NCI-H1436 treated with DMSO at 0.1 percent for 48 hours (cell line): ENCODE measurements around the gene SEC23A.

ENCODE experiments used
- DNase-seq: peaks from one replicate; lab custom pipeline; 2025; lab: John Stamatoyannopoulos, UW

SEC23A gene

DNA sequence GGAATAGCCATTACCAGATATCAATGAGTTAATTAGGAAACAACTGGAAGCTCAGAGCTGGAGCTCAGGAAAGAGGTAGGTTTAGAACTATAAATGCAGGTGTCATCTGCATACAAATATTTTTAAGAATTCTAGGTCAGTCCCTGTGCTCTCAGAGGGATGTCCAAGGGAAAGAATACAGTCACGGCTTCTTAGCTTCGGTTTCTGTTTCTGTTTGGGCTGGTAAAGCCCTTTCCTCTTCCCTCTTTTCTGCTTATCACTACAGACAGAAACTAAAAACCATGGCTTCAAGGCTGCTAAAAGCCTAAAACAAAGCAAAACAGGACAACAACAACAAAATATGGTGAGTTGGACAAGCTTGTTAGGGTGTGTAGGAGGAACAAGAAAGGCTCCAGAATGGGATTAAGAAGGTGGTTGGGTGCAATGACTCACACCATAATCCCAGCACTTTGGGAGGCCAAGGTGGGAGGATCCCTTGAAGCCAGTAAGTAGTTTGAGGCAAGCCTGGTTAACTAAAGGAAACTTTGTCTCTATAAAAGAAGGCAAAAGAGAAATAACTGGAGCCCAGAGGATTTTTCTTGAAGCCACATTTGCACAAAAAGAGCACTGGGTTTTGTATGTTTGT lies 113.0 kb downstream of the SEC23A start:
- DNase-seq, result no peak

DNA sequence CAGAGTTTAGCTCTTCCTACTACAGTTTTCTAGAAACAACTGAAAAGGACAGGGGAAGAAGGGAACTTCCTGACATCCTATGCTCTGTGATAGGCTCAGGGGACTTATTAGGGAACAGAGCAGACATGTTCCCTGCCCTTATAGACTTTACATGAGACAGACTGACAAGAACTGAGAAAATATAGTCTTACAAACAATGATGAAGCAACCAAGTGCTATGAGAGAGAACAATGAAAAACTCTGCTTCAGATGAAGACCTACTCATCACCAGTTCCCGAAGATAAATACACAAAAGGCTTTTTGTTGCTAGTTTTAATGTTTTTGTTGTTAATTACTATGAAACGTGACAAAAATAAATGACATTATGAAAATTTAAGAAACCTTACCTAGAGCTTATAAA lies 115.3 kb downstream of the SEC23A start:
- no peak for DNase-seq

DNA sequence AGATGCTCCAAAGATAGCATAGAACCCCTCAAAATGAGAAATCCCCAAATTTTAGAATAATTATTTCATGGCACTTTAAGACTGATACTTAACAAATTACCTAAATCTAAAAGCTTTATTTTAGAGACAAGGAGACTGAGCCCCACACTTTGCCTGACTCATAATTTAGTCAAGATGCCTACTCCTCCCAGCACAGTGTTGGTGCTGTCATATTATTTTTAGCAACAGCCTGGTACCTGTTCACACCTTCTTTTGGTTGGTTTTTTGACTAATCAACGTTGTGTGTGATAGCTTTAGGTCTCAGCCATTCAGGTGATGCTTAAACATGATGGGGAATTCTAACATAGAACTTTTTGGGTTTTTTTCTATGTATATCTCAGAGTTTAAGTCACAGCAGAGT lies 120.2 kb downstream of the SEC23A start:
- no peak for DNase-seq

DNA sequence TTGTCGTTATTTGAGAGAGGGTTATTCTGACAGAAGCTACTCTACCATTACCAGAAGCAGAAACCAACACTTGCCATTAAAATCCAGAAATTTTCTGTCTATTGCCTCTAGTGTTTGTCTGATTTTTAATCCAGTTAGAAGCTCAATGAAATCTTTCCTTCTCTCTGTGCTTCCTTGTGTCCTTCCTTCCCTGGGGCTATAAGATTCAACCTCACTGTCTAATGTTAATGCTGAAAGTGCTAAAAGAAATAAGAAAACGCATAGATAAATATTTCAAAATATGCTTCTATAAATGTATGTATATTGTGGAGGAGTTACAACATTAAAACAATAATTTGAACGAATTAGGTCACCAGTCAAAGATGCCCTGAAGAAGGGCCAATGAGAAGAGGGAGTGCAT lies 120.8 kb downstream of the SEC23A start:
- no peak for DNase-seq
